H9 (cell line): Measurements from ENCODE around the gene TMED10. TPM values are rescaled to one million over a fixed set of nuclear protein-coding genes. Genes with fewer than 3 reads are reported as not detected.

Experiments used
- DNase-seq: peaks from one replicate; pipeline ENCODE4 v3.0.0-alpha.2; 2017
- H2AFZ ChIP-seq: one replicate; pipeline ENCODE4 v1.6.1; 2013; ENCODE audit warnings: mild to moderate bottlenecking, low read length, control low read depth, moderate library complexity
- H2AK5ac ChIP-seq: 2 replicates; pipeline ENCODE4 v1.6.1; 2013; ENCODE audit warnings: low read length, control low read depth, mixed read lengths; ENCODE audit not compliant: insufficient read length
- H2BK120ac ChIP-seq: one replicate; pipeline ENCODE4 v1.6.1; 2013; ENCODE audit warnings: low read depth, mild to moderate bottlenecking, low read length, control low read depth, inconsistent platforms; ENCODE audit not compliant: poor library complexity, severe bottlenecking
- H2BK12ac ChIP-seq: 2 replicates; pipeline ENCODE4 v1.6.1; 2013; ENCODE audit warnings: low read length, control low read depth, mixed read lengths, low read depth; ENCODE audit not compliant: insufficient read length
- H2BK15ac ChIP-seq: 2 replicates; pipeline ENCODE4 v1.6.1; 2013; ENCODE audit warnings: low read depth, low read length, control low read depth
- H2BK20ac ChIP-seq: one replicate; pipeline ENCODE4 v1.6.1; 2013; ENCODE audit warnings: low read depth, mild to moderate bottlenecking, low read length, control low read depth, inconsistent platforms; ENCODE audit not compliant: poor library complexity, severe bottlenecking
- H2BK5ac ChIP-seq: 2 replicates; pipeline ENCODE4 v1.6.1; 2013; ENCODE audit warnings: low read length, control low read depth, mixed read lengths; ENCODE audit not compliant: insufficient read length
- H3K14ac ChIP-seq: 2 replicates; pipeline ENCODE4 v1.6.1; 2013; ENCODE audit warnings: low read length, control low read depth; ENCODE audit not compliant: insufficient read depth
- H3K18ac ChIP-seq: 2 replicates; pipeline ENCODE4 v1.6.1; 2013; ENCODE audit warnings: low read depth, mild to moderate bottlenecking, mixed read lengths, low read length, control low read depth; ENCODE audit not compliant: insufficient read length
- H3K23ac ChIP-seq: 2 replicates; pipeline ENCODE4 v1.6.1; 2013; ENCODE audit warnings: low read length, control low read depth, mixed read lengths, low read depth; ENCODE audit not compliant: insufficient read length
- H3K23me2 ChIP-seq: 2 replicates; pipeline ENCODE4 v1.6.1; 2013; ENCODE audit warnings: low read depth, mild to moderate bottlenecking, mixed read lengths, low read length, control low read depth; ENCODE audit not compliant: insufficient read length, poor library complexity, severe bottlenecking
- H3K27ac ChIP-seq: 2 replicates; pipeline ENCODE4 v1.5.1; 2013; ENCODE audit warnings: low read length, control low read depth, mixed read lengths, low read depth; ENCODE audit not compliant: insufficient read length
- H3K27me3 ChIP-seq: 2 replicates; pipeline ENCODE4 v1.6.1; 2013; ENCODE audit warnings: low read length, control low read depth, inconsistent platforms; ENCODE audit not compliant: insufficient read depth
- H3K4ac ChIP-seq: 2 replicates; pipeline ENCODE4 v1.6.1; 2013; ENCODE audit warnings: low read depth, mild to moderate bottlenecking, control low read depth, inconsistent platforms, low read length, moderate library complexity
- H3K4me1 ChIP-seq: 2 replicates; pipeline ENCODE4 v1.6.1; 2013; ENCODE audit warnings: low read length, control low read depth, inconsistent platforms; ENCODE audit not compliant: insufficient read depth
- H3K4me2 ChIP-seq: 2 replicates; pipeline ENCODE4 v1.6.1; 2013; ENCODE audit warnings: low read length, control low read depth, mixed read lengths; ENCODE audit not compliant: insufficient read length, insufficient read depth
- H3K56ac ChIP-seq: 2 replicates; pipeline ENCODE4 v1.6.1; 2013; ENCODE audit warnings: low read depth, mild to moderate bottlenecking, mixed read lengths, low read length, control low read depth; ENCODE audit not compliant: insufficient read length
- H3K79me1 ChIP-seq: 2 replicates; pipeline ENCODE4 v1.6.1; 2013; ENCODE audit warnings: low read depth, mild to moderate bottlenecking, moderate library complexity, low read length, control low read depth, inconsistent platforms; ENCODE audit not compliant: insufficient read depth, poor library complexity, severe bottlenecking
- H3K79me2 ChIP-seq: 2 replicates; pipeline ENCODE4 v1.6.1; 2013; ENCODE audit warnings: low read length, control low read depth, inconsistent platforms; ENCODE audit not compliant: insufficient read depth
- H3K9ac ChIP-seq: 2 replicates; pipeline ENCODE4 v1.6.1; 2013; ENCODE audit warnings: low read length, control low read depth, mixed read lengths; ENCODE audit not compliant: insufficient read length; ENCODE audit errors: extremely low read depth
- H3K9me3 ChIP-seq: one replicate; pipeline ENCODE4 v1.6.1; 2013; ENCODE audit warnings: low read depth, low read length, inconsistent platforms; ENCODE audit not compliant: control insufficient read depth
- H3T11ph ChIP-seq: one replicate; pipeline ENCODE4 v1.6.1; 2013; ENCODE audit warnings: mild to moderate bottlenecking, low read length, control low read depth, inconsistent platforms
- H4K20me1 ChIP-seq: one replicate; pipeline ENCODE4 v1.6.1; 2013; ENCODE audit not compliant: control insufficient read depth, insufficient read length, insufficient read depth
- H4K5ac ChIP-seq: 2 replicates; pipeline ENCODE4 v1.6.1; 2013; ENCODE audit warnings: low read depth, mild to moderate bottlenecking, mixed read lengths, low read length, control low read depth; ENCODE audit not compliant: insufficient read length
- H4K8ac ChIP-seq: replicated peaks from 2 replicates; pipeline ENCODE4 v1.6.1; 2013; ENCODE audit warnings: low read length, control low read depth, mixed read lengths, low read depth; ENCODE audit not compliant: insufficient read length
- H4K91ac ChIP-seq: 2 replicates; pipeline ENCODE4 v1.6.1; 2013; ENCODE audit warnings: low read depth, mild to moderate bottlenecking, moderate library complexity, mixed read lengths, low read length, control low read depth; ENCODE audit not compliant: insufficient read length
- H3K27ac Mint-ChIP-seq, 3 experiments: 2 replicates in 2 of 3; 3 replicates in 1 of 3; pipeline ENCODE4 v1.8.0; 2020 to 2021; ENCODE audit warnings: mixed read lengths in 3 of 3, mild to moderate bottlenecking in 1 of 3, moderate library complexity in 1 of 3
- H3K27me3 Mint-ChIP-seq: 2 replicates; pipeline ENCODE4 v1.8.0; 2021; ENCODE audit warnings: low read depth, mild to moderate bottlenecking, moderate library complexity, mixed read lengths
- H3K36me3 Mint-ChIP-seq, 3 experiments: 2 replicates in 2 of 3; 3 replicates in 1 of 3; pipeline ENCODE4 v1.8.0; 2020 to 2021; ENCODE audit warnings: low read depth in 3 of 3, mixed read lengths in 3 of 3; ENCODE audit not compliant: insufficient read depth in 1 of 3
- H3K4me1 Mint-ChIP-seq, 2 experiments: 2 replicates each; pipeline ENCODE4 v1.8.0; 2020; ENCODE audit warnings: mixed read lengths in 2 of 2
- H3K4me3 Mint-ChIP-seq, 2 experiments: 2 replicates in 1 of 2; 3 replicates in 1 of 2; pipeline ENCODE4 v1.8.0; 2020 to 2021; ENCODE audit warnings: mild to moderate bottlenecking in 2 of 2, mixed read lengths in 2 of 2, moderate library complexity in 1 of 2
- H3K9me3 Mint-ChIP-seq, 2 experiments: 2 replicates in 1 of 2; 3 replicates in 1 of 2; pipeline ENCODE4 v1.8.0; 2020; ENCODE audit warnings: mild to moderate bottlenecking in 2 of 2, mixed read lengths in 2 of 2, moderate library complexity in 1 of 2
- CTCF ChIP-seq: fragments of 200-600 bp; sonication (generic); conservative IDR thresholded peaks from 3 replicates; pipeline ENCODE4 v1.8.0; 2021; ENCODE audit warnings: antibody characterized with exemption, mild to moderate bottlenecking
- WGBS: extraction: QIAGEN DNeasy Blood & Tissue Kit; methylation state at CpG from one replicate; pipeline ENCODE4 v1.1.7; 2013; ENCODE audit warnings: missing lambda C conversion rate, low lambda C conversion rate, mixed read lengths; ENCODE audit not compliant: insufficient read length; ENCODE audit errors: extremely low coverage; 5-methylcytosine and 5-hydroxymethylcytosine counted together
- total RNA-seq: library from RNA; stranded (reverse); gene quantifications from 2 replicates; pipeline ENCODE4 v1.2.1, GENCODE V29; 2021

Gene TMED10
- total RNA-seq, 1 experiment from 2014 or later, result 176 TPM

DNA sequence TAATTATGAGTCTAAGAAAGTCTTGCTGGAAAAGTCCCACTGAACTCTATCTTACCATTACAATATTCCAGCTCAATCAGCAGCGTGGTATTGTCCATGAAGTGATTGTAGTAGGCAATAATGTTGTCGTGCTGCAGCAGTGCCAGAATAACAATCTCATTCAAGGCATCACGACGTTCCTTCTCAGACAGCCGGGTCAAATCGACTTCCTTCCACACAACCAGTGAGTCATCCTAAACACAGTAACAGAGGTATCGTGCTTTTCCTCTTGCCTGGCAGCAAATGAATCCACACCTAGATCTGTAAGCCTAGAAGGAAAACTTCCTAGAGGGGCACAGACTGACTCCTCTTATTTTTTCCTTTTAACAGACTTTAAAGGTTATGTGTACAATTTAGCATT lies 52.4 kb downstream of the TMED10 start:
- no peak overlapping the region for H3K23ac ChIP-seq
- H3K14ac ChIP-seq, result no peak overlapping the region
- Mint-ChIP-seq H3K4me3 (no peak overlapping the region), H3K4me1 (peaks cover 12 to 21% of the 10 kb centered on the region in 2 experiments), H3K36me3 (peaks cover 3 to 21% (median 18%) of the 10 kb centered on the region in 3 experiments; a peak in 5 of 7 replicates), H3K9me3 (no peaks in the 10 kb centered on the region), H3K27ac (no peak overlapping the region), H3K27me3 (no peaks in the 10 kb centered on the region)
- no peaks in the 10 kb centered on the region for H3K27me3 ChIP-seq
- no peaks in the 10 kb centered on the region for H4K20me1 ChIP-seq
- no peak overlapping the region for H3K4ac ChIP-seq
- no peak overlapping the region for H2AFZ ChIP-seq
- no peak overlapping the region for H3K4me2 ChIP-seq
- H3K23me2 ChIP-seq, result peaks cover 2% of the 10 kb centered on the region
- H2AK5ac ChIP-seq, result no peak overlapping the region
- no peak overlapping the region for H3K56ac ChIP-seq
- WGBS, result no CpG with 5 or more reads among the region's 7 CpGs
- no peak overlapping the region for H2BK20ac ChIP-seq
- no peaks in the 10 kb centered on the region for H3K79me1 ChIP-seq
- H4K91ac ChIP-seq, result no peak overlapping the region
- H3K4me1 ChIP-seq, result no peaks in the 10 kb centered on the region
- TF ChIP-seq CTCF, result no peak
- no peak overlapping the region for H3K9ac ChIP-seq
- no peak overlapping the region for H4K5ac ChIP-seq
- H3T11ph ChIP-seq, result no peak overlapping the region
- no peak overlapping the region for H2BK120ac ChIP-seq
- H3K27ac ChIP-seq, result no peak overlapping the region
- no peak overlapping the region for H2BK5ac ChIP-seq
- H3K79me2 ChIP-seq, result no peaks in the 10 kb centered on the region
- no peak overlapping the region for H4K8ac ChIP-seq
- H2BK12ac ChIP-seq, result no peak overlapping the region
- DNase-seq, result no peak
- no peaks in the 10 kb centered on the region for H3K9me3 ChIP-seq
- H3K18ac ChIP-seq, result no peak overlapping the region
- no peak overlapping the region for H2BK15ac ChIP-seq
